Transverse colon (tissue), 4 donors: ENCODE results near the gene HNF1B. TPM values are rescaled to one million over a fixed set of nuclear protein-coding genes. Genes with fewer than 3 reads are reported as not detected.
A peak's percentile ranks its signal among the peaks of the same experiment; 100 is the strongest.

Experiments used
- DNase-seq: peaks from one replicate; pipeline ENCODE4 v3.0.0-alpha.2; 2019
- H3K27ac ChIP-seq, 4 donors: fragments of 200-600 bp; sonication (generic); 2 replicates each; pipeline ENCODE4 v1.5.1; 2016 to 2018; ENCODE audit warnings: inconsistent platforms in 4 of 4
- H3K27me3 ChIP-seq: fragments of 200-600 bp; sonication (generic); 2 replicates; pipeline ENCODE4 v1.5.1; 2017; ENCODE audit warnings: inconsistent platforms
- H3K36me3 ChIP-seq, 4 donors: fragments of 200-600 bp; sonication (generic); 2 replicates each; pipeline ENCODE4 v1.5.1; 2017 to 2019; ENCODE audit warnings: inconsistent platforms in 4 of 4
- H3K4me1 ChIP-seq, 4 donors: fragments of 200-600 bp; sonication (generic); 2 replicates each; pipeline ENCODE4 v1.5.1; 2017 to 2020; ENCODE audit warnings: inconsistent platforms in 4 of 4
- H3K4me3 ChIP-seq, 4 donors: fragments of 200-600 bp; sonication (generic); 1 replicate in 1 of 4; 2 replicates in 3 of 4; pipeline versions ENCODE4 v1.5.1 to v1.6.1; 2017 to 2019; ENCODE audit warnings: inconsistent platforms in 4 of 4
- H3K9me3 ChIP-seq, 2 donors: fragments of 200-600 bp; sonication (generic); 2 replicates each; pipeline ENCODE4 v1.5.1; 2017 to 2019; ENCODE audit warnings: inconsistent platforms in 2 of 2
- CTCF ChIP-seq, 5 experiments: fragments of 200-600 bp in 3 of 5; fragments of 450-650 bp in 2 of 5; sonication (generic) in 3 of 5; IDR thresholded peaks; 1 replicate in 2 of 5; 2 replicates in 3 of 5; pipeline ENCODE4 v1.5.1; 2016 to 2017; ENCODE audit warnings: antibody characterized with exemption in 5 of 5, inconsistent platforms in 3 of 5, mild to moderate bottlenecking in 2 of 5, moderate library complexity in 1 of 5
- EP300 ChIP-seq: sonication (generic); formaldehyde crosslinking; IDR thresholded peaks from one replicate; pipeline ENCODE4 v1.6.1; 2017; ENCODE audit warnings: antibody characterized with exemption, low read depth
- POLR2A ChIP-seq: fragments of 450-650 bp; IDR thresholded peaks from one replicate; pipeline ENCODE4 v1.6.1; 2016; ENCODE audit warnings: antibody characterized with exemption, mild to moderate bottlenecking, moderate library complexity
- POLR2AphosphoS5 ChIP-seq, 3 donors: sonication (generic); formaldehyde crosslinking; IDR thresholded peaks; one replicate each; pipeline ENCODE4 v1.6.1; 2016; ENCODE audit warnings: antibody characterized with exemption in 3 of 3
- WGBS, 2 donors: methylation state at CpG; one replicate each; pipeline ENCODE4 v1.1.5; 2018; ENCODE audit warnings: low coverage in 1 of 2; 5-methylcytosine and 5-hydroxymethylcytosine counted together
- in situ Hi-C, 4 donors: fragments of 200-750 bp; cut with MboI; loops; one replicate each; pipeline versions ENCODE4 v1.15.0 to v1.15.1; 2017; ENCODE audit warnings: low sequenced_read_pairs in 3 of 4, low pct_ligation_motif_present in 1 of 4, low pct_unique_long_range_greater_than_20kb in 1 of 4
- intact Hi-C: fragments of 100-400 bp; cut with DNase I; formaldehyde crosslinking; loops from one replicate; pipeline ENCODE4 v1.15.1; 2023; ENCODE audit warnings: low total_unique reads
- total RNA-seq, 4 donors: library from RNA; depleted of rRNA; stranded (reverse); fragments of >200 nt; gene quantifications; one replicate each; pipeline ENCODE4 v1.1.0, GENCODE V29; 2016

Gene HNF1B
- total RNA-seq, 4 donors from 2014 or later, result 22.7 to 35.2 (median 24.9) TPM

- Histone ChIP-seq H3K4me1 (peaks cover 0 to 42% (median 25%) of the 10 kb centered on the region in 4 donors), H3K27me3 (no peaks in the 10 kb centered on the region), H3K36me3 (peaks cover 0 to 17% (median 4%) of the 10 kb centered on the region in 4 donors), H3K9me3 (no peaks in the 10 kb centered on the region), H3K27ac (peak overlapping the region; percentile 92 to 95 (median 94)), H3K4me3 (peak overlapping the region in 3 of 4 donors; percentile 84 to 93 (median 88))
- DNase-seq, result no peak
- TF ChIP-seq POLR2A, result no peak
- no peak for TF ChIP-seq EP300
- TF ChIP-seq CTCF (IDR thresholded peaks at IDR 0.05), result no peak
- no peak for TF ChIP-seq POLR2AphosphoS5 (IDR thresholded peaks at IDR 0.05)
- WGBS, 2 donors, result 26 to 30% methylated on average over 3 of the region's 3 CpGs
- in situ Hi-C loops (no loop called here), intact Hi-C loops (no loop called here)
Measured at GRCh38 chr17:37643869-37644268, 101.0 kb downstream of the HNF1B start.

GRCh38 chr17:37643118-37643766 lies 101.6 kb downstream of the HNF1B start, which contains the start of gene DDX52:
Gene DDX52, minus strand, starts transcription at chr17:37643446. Its CDS starts 26 bp downstream, at chr17:37643420.
- peak; percentile 95 for DNase-seq
- peak within 1 kb of the TSS; percentile 84 to 98 (median 90) for H3K4me3 ChIP-seq
- 0% methylated on average over 11 to 42 of the region's 43 CpGs for WGBS, 2 donors
- TF ChIP-seq POLR2AphosphoS5 (IDR thresholded peaks at IDR 0.05) (peak; percentile 79 to 86 (median 86)), EP300 (no peak), POLR2A (peak; percentile 70), CTCF (IDR thresholded peaks at IDR 0.05) (peak in 2 of 5 experiments; percentile 3 to 6)
- intact Hi-C loops, result no loop called here
- in situ Hi-C loops, result no loop called here
- peaks cover 0 to 17% (median 4%) of the 10 kb centered on the region in 4 donors for H3K36me3 ChIP-seq
- H3K27me3 ChIP-seq, result no peaks in the 10 kb centered on the region
- H3K27ac ChIP-seq, result peak within 1 kb of the TSS; percentile 92 to 95 (median 94)
- peaks cover 0 to 42% (median 25%) of the 10 kb centered on the region in 4 donors for H3K4me1 ChIP-seq
- H3K9me3 ChIP-seq, result no peaks in the 10 kb centered on the region

GRCh38 chr17:37642681-37643080 lies 102.2 kb downstream of the HNF1B start:
- Histone ChIP-seq H3K36me3 (peaks cover 0 to 23% (median 7%) of the 10 kb centered on the region in 4 donors), H3K27ac (peak overlapping the region; percentile 92 to 95 (median 94)), H3K9me3 (no peaks in the 10 kb centered on the region), H3K27me3 (no peaks in the 10 kb centered on the region), H3K4me3 (peak overlapping the region; percentile 84 to 98 (median 90)), H3K4me1 (peaks cover 0 to 42% (median 25%) of the 10 kb centered on the region in 4 donors)
- in situ Hi-C loops, result no loop called here
- intact Hi-C loops, result no loop called here
- 0 to 5% methylated on average over 7 of the region's 7 CpGs for WGBS, 2 donors
- TF ChIP-seq POLR2A (no peak), EP300 (no peak)
- no peak for DNase-seq

GRCh38 chr17:37640015-37640414 lies 104.8 kb downstream of the HNF1B start:
- intact Hi-C loops (no loop called here), in situ Hi-C loops (no loop called here)
- Histone ChIP-seq H3K27ac (no peak overlapping the region), H3K4me3 (no peak overlapping the region), H3K4me1 (peaks cover 0 to 42% (median 25%) of the 10 kb centered on the region in 4 donors), H3K36me3 (peaks cover 0 to 41% (median 14%) of the 10 kb centered on the region in 4 donors), H3K9me3 (no peaks in the 10 kb centered on the region), H3K27me3 (no peaks in the 10 kb centered on the region)
- TF ChIP-seq POLR2A, result no peak
- TF ChIP-seq POLR2AphosphoS5 (IDR thresholded peaks at IDR 0.05), result no peak
- TF ChIP-seq CTCF (IDR thresholded peaks at IDR 0.05), result no peak
- no peak for DNase-seq
